Natural killer cell (primary cell): ENCODE data around the gene FBN1. TPM values are rescaled to one million over a fixed set of nuclear protein-coding genes. Genes with fewer than 3 reads are reported as not detected.

ENCODE experiments used
- ATAC-seq, 3 donors: fragments of 150-1000 bp in 2 of 3; fragments of 200-7000 bp in 1 of 3; cut with Tn5 transposase; 1 replicate in 1 of 3; 2 replicates in 2 of 3; pipeline ENCODE4 v1.10.0; 2021; ENCODE audit warnings: mild to moderate bottlenecking in 2 of 3, moderate library complexity in 2 of 3
- DNase-seq, 2 donors: peaks; one replicate each; pipeline versions ENCODE4 v3.0.0 to v3.0.0-alpha.2; 2013 to 2021; ENCODE audit warnings: mixed read lengths in 1 of 2
- H3K27ac ChIP-seq: one replicate; pipeline ENCODE4 v1.5.1; 2013; ENCODE audit warnings: mild to moderate bottlenecking, low read length
- H3K27me3 ChIP-seq: one replicate; pipeline ENCODE4 v1.6.1; 2013; ENCODE audit warnings: low read length; ENCODE audit not compliant: control insufficient read depth, insufficient read depth
- H3K36me3 ChIP-seq: one replicate; pipeline ENCODE4 v1.6.1; 2013; ENCODE audit warnings: low read length; ENCODE audit not compliant: control insufficient read depth, insufficient read depth
- H3K4me1 ChIP-seq: one replicate; pipeline ENCODE4 v1.6.1; 2013; ENCODE audit warnings: low read length; ENCODE audit not compliant: control insufficient read depth, insufficient read depth
- H3K4me3 ChIP-seq: one replicate; pipeline ENCODE4 v1.5.1; 2013; ENCODE audit warnings: low read length
- H3K9me3 ChIP-seq: one replicate; pipeline ENCODE4 v1.6.1; 2013; ENCODE audit warnings: low read length; ENCODE audit not compliant: control insufficient read depth, insufficient read depth
- H3K27ac Mint-ChIP-seq, 2 donors: one replicate each; pipeline ENCODE4 v1.8.0; 2022; ENCODE audit warnings: mild to moderate bottlenecking in 2 of 2, mixed read lengths in 2 of 2, moderate library complexity in 1 of 2
- H3K27me3 Mint-ChIP-seq, 2 donors: one replicate each; pipeline ENCODE4 v1.8.0; 2022; ENCODE audit warnings: low read depth in 2 of 2, mixed read lengths in 2 of 2
- H3K36me3 Mint-ChIP-seq: one replicate; pipeline ENCODE4 v1.8.0; 2022; ENCODE audit warnings: mixed read lengths
- H3K4me1 Mint-ChIP-seq, 2 donors: one replicate each; pipeline ENCODE4 v1.8.0; 2022; ENCODE audit warnings: mixed read lengths in 2 of 2
- H3K4me3 Mint-ChIP-seq: one replicate; pipeline ENCODE4 v1.8.0; 2022; ENCODE audit warnings: mild to moderate bottlenecking, moderate library complexity, mixed read lengths
- H3K9me3 Mint-ChIP-seq, 2 donors: one replicate each; pipeline ENCODE4 v1.8.0; 2022; ENCODE audit warnings: mixed read lengths in 2 of 2
- CTCF ChIP-seq: fragments of 200-600 bp; IDR thresholded peaks from one replicate; pipeline ENCODE4 v1.8.0; 2022; ENCODE audit warnings: antibody characterized with exemption
- WGBS: methylation state at CpG from one replicate; pipeline ENCODE4 v1.1.7; 2013; ENCODE audit warnings: missing lambda C conversion rate; ENCODE audit not compliant: insufficient coverage; 5-methylcytosine and 5-hydroxymethylcytosine counted together
- intact Hi-C: fragments of 100-400 bp; cut with micrococcal nuclease; formaldehyde crosslinking; loops from one replicate; pipeline ENCODE4 v1.14.2; 2022
- total RNA-seq, 4 donors: library from RNA; stranded (reverse); fragments of 120-200 nt in 1 of 4; gene quantifications; one replicate each; pipeline versions ENCODE4 v1.2.3 to v1.2.4, GENCODE V29; 2013 to 2022

The FBN1 gene
- total RNA-seq, 3 donors from 2014 or later (not counting 1 experiment from before 2014, with no cell fraction given) = 0.33 to 0.54 (median 0.33) TPM

- Histone ChIP-seq H3K36me3 (no peaks in the 10 kb centered on the region), H3K4me1 (no peaks in the 10 kb centered on the region), H3K9me3 (no peaks in the 10 kb centered on the region), H3K27me3 (no peaks in the 10 kb centered on the region), H3K4me3 (no peak overlapping the region), H3K27ac (no peak overlapping the region)
- Mint-ChIP-seq H3K4me3 (no peak overlapping the region), H3K27ac (no peak overlapping the region), H3K36me3 (no peaks in the 10 kb centered on the region), H3K4me1 (no peaks in the 10 kb centered on the region), H3K27me3 (peaks cover 4 to 29% of the 10 kb centered on the region in 2 donors), H3K9me3 (peaks cover 0 to 2% of the 10 kb centered on the region in 2 donors)
- no peak for TF ChIP-seq CTCF
- intact Hi-C loops = no loop called here
- WGBS = 88% methylated on average over 5 of the region's 6 CpGs
- DNase-seq (no peak), ATAC-seq (no peak)
These were observed 25.9 kb upstream of the FBN1 start for GRCh38 chr15:48671103-48672022.

GRCh38 chr15:48667701-48668100 is 22.2 kb upstream of the FBN1 start:
- Mint-ChIP-seq H3K4me3 (no peak overlapping the region), H3K27ac (no peak overlapping the region), H3K4me1 (no peaks in the 10 kb centered on the region), H3K27me3 (peaks cover 4 to 23% of the 10 kb centered on the region in 2 donors), H3K36me3 (no peaks in the 10 kb centered on the region), H3K9me3 (peaks cover 0 to under 1% of the 10 kb centered on the region in 2 donors)
- Histone ChIP-seq H3K4me3 (no peak overlapping the region), H3K27me3 (no peaks in the 10 kb centered on the region), H3K36me3 (no peaks in the 10 kb centered on the region), H3K4me1 (no peaks in the 10 kb centered on the region), H3K9me3 (no peaks in the 10 kb centered on the region), H3K27ac (no peak overlapping the region)
- ATAC-seq (no peak), DNase-seq (no peak)
- intact Hi-C loops = no loop called here
- TF ChIP-seq CTCF = no peak
- WGBS = no CpG with 5 or more reads among the region's 1 CpG

GRCh38 chr15:48664436-48664835 is 18.9 kb upstream of the FBN1 start:
- H3K27me3 Mint-ChIP-seq = peaks cover 4 to 9% of the 10 kb centered on the region in 2 donors
- H3K4me1 Mint-ChIP-seq = no peaks in the 10 kb centered on the region
- no peaks in the 10 kb centered on the region for H3K9me3 Mint-ChIP-seq
- Histone ChIP-seq H3K36me3 (no peaks in the 10 kb centered on the region), H3K4me1 (no peaks in the 10 kb centered on the region), H3K27ac (no peak overlapping the region), H3K4me3 (no peak overlapping the region), H3K27me3 (no peaks in the 10 kb centered on the region), H3K9me3 (no peaks in the 10 kb centered on the region)
- no peak for TF ChIP-seq CTCF
- DNase-seq = no peak
- H3K4me3 Mint-ChIP-seq = no peak overlapping the region
- 96% methylated on average over 1 of the region's 1 CpG for WGBS
- H3K36me3 Mint-ChIP-seq = no peaks in the 10 kb centered on the region
- no peak for ATAC-seq
- no peak overlapping the region for H3K27ac Mint-ChIP-seq
- intact Hi-C loops = no loop called here
